Measurements from ENCODE around the gene PSTPIP1.
"Not testable (repeated sequence)": the region's sequence is repeated elsewhere in the genome, so short reads cannot be mapped to it uniquely, and the experiment has no call there.

The PSTPIP1 gene

GRCh38 chr15:76994971-76995945 is at the start of gene PSTPIP1:
Gene PSTPIP1, plus strand, starts transcription at chr15:76995126. Its CDS starts 448 bp downstream, at chr15:76995574.
- no peak for DNase-seq

GRCh38 chr15:76945494-76946093 is 49.3 kb upstream of the PSTPIP1 start:
- DNase-seq: no peak

- no peak for DNase-seq
Observed at GRCh38 chr15:76947454-76947853, 47.5 kb upstream of the PSTPIP1 start.

GRCh38 chr15:76951220-76951619 is 43.7 kb upstream of the PSTPIP1 start:
- no peak for DNase-seq

- DNase-seq: peak; percentile 15
Observed at GRCh38 chr15:76953913-76954312, 41.0 kb upstream of the PSTPIP1 start.

GRCh38 chr15:76954744-76955143 is 40.2 kb upstream of the PSTPIP1 start:
- no peak for DNase-seq

- no peak for DNase-seq
Observed at GRCh38 chr15:76961268-76962011, 33.5 kb upstream of the PSTPIP1 start.

- DNase-seq: no peak
Observed at GRCh38 chr15:76962337-76963013, 32.5 kb upstream of the PSTPIP1 start.

GRCh38 chr15:76963596-76963995 is 31.3 kb upstream of the PSTPIP1 start:
- no peak for DNase-seq

GRCh38 chr15:76964157-76964556 is 30.8 kb upstream of the PSTPIP1 start:
- no peak for DNase-seq

- not testable (repeated sequence) for DNase-seq
Observed at GRCh38 chr15:76966051-76966450, 28.9 kb upstream of the PSTPIP1 start.

GRCh38 chr15:76967067-76967466 is 27.9 kb upstream of the PSTPIP1 start:
- DNase-seq: no peak

GRCh38 chr15:76968306-76968705 is 26.6 kb upstream of the PSTPIP1 start:
- no peak for DNase-seq

- no peak for DNase-seq
Observed at GRCh38 chr15:76972389-76973361, 22.3 kb upstream of the PSTPIP1 start.

GRCh38 chr15:76973362-76973743 is 21.6 kb upstream of the PSTPIP1 start:
- no peak for DNase-seq

GRCh38 chr15:76973906-76974305 is 21.0 kb upstream of the PSTPIP1 start:
- DNase-seq: no peak

GRCh38 chr15:76974456-76975036 is 20.4 kb upstream of the PSTPIP1 start:
- no peak for DNase-seq

- no peak for DNase-seq
Observed at GRCh38 chr15:76976141-76976540, 18.8 kb upstream of the PSTPIP1 start.

GRCh38 chr15:76976572-76977270 is 18.2 kb upstream of the PSTPIP1 start:
- no peak for DNase-seq

- DNase-seq: no peak
Observed at GRCh38 chr15:76978522-76979330, 16.2 kb upstream of the PSTPIP1 start.
